Esophagus squamous epithelium (tissue), 5 donors: ENCODE results near the gene DUS2. TPM values are rescaled to one million over a fixed set of nuclear protein-coding genes. Genes with fewer than 3 reads are reported as not detected.
"Not testable (repeated sequence)": the region's sequence is repeated elsewhere in the genome, so short reads cannot be mapped to it uniquely, and the experiment has no call there.

Source experiments
- DNase-seq: peaks from one replicate; lab custom pipeline; 2025; lab: John Stamatoyannopoulos, UW
- H3K27ac ChIP-seq, 4 donors: fragments of 200-600 bp; sonication (generic); one replicate each; pipeline ENCODE4 v1.5.1; 2016 to 2019; ENCODE audit warnings: mild to moderate bottlenecking in 1 of 4
- H3K27me3 ChIP-seq, 4 donors: fragments of 200-600 bp; sonication (generic); 1 replicate in 3 of 4; 2 replicates in 1 of 4; pipeline versions ENCODE4 v1.5.1 to v1.6.0; 2017 to 2021; ENCODE audit warnings: antibody characterized with exemption in 1 of 4
- H3K36me3 ChIP-seq, 3 donors: fragments of 200-600 bp; sonication (generic); one replicate each; pipeline ENCODE4 v1.5.1; 2016 to 2019
- H3K4me1 ChIP-seq, 3 donors: fragments of 200-600 bp; sonication (generic); one replicate each; pipeline ENCODE4 v1.5.1; 2017 to 2019
- H3K4me3 ChIP-seq, 4 donors: fragments of 200-600 bp; sonication (generic); 1 replicate in 3 of 4; 2 replicates in 1 of 4; pipeline ENCODE4 v1.5.1; 2016 to 2019; ENCODE audit warnings: mild to moderate bottlenecking in 2 of 4, moderate library complexity in 1 of 4
- H3K9me3 ChIP-seq, 3 donors: fragments of 200-600 bp; sonication (generic); one replicate each; pipeline ENCODE4 v1.5.1; 2016 to 2019
- CTCF ChIP-seq, 6 experiments: fragments of 450-650 bp in 4 of 6; fragments of 200-600 bp in 2 of 6; sonication (generic) in 2 of 6; IDR thresholded peaks; one replicate each; pipeline ENCODE4 v1.5.1; 2016 to 2019; ENCODE audit warnings: antibody characterized with exemption in 6 of 6, mild to moderate bottlenecking in 4 of 6, moderate library complexity in 4 of 6
- POLR2A ChIP-seq, 4 donors: fragments of 450-650 bp; IDR thresholded peaks; one replicate each; pipeline ENCODE4 v1.6.1; 2017; ENCODE audit warnings: antibody characterized with exemption in 4 of 4, mild to moderate bottlenecking in 4 of 4, moderate library complexity in 3 of 4
- WGBS, 2 donors: methylation state at CpG; one replicate each; pipeline ENCODE4 v1.1.5; 2018; 5-methylcytosine and 5-hydroxymethylcytosine counted together
- intact Hi-C: fragments of 100-400 bp; cut with DNase I; formaldehyde crosslinking; loops from one replicate; pipeline ENCODE4 v1.15.0; 2022
- total RNA-seq, 4 donors: library from RNA; depleted of rRNA; stranded (reverse); fragments of >200 nt; gene quantifications; one replicate each; pipeline ENCODE4 v1.1.0, GENCODE V29; 2016
- donor health status: DM: yes; HTN: yes; CAD: no.

The DUS2 gene
- total RNA-seq, 4 donors from 2014 or later: 9.9 to 26.1 (median 14.7) TPM

- H3K9me3 ChIP-seq, H3K27me3 ChIP-seq, H3K36me3 ChIP-seq, intact Hi-C loops, DNase-seq: not testable (repeated sequence)
- 69 to 78% methylated on average over 9 of the region's 18 CpGs for WGBS, 2 donors
- TF ChIP-seq POLR2A (IDR thresholded peaks at IDR 0.05): peak in 1 of 4 donors; percentile 33
- H3K4me3 ChIP-seq: peak within 1 kb of the TSS in 2 of 4 donors; percentile 18 to 39
- peak within 1 kb of the TSS in 3 of 4 donors; percentile 38 to 68 (median 56) for H3K27ac ChIP-seq
- peaks cover 0 to 11% (median 0%) of the 10 kb centered on the region in 3 donors for H3K4me1 ChIP-seq
Observed at GRCh38 chr16:67998779-67999688, 24.1 kb upstream of the DUS2 start, which contains the start of gene DPEP2. Gene DPEP2 (minus strand): TSS chr16:67999484. CDS start chr16:67993212, 6,272 bp downstream.

GRCh38 chr16:67999985-68000384 is 23.1 kb upstream of the DUS2 start:
- TF ChIP-seq POLR2A (IDR thresholded peaks at IDR 0.05) (no peak), CTCF (IDR thresholded peaks at IDR 0.05) (no peak)
- peaks cover under 1 to 17% (median 5%) of the 10 kb centered on the region in 3 donors for H3K4me1 ChIP-seq
- 51 to 63% methylated on average over 2 of the region's 2 CpGs for WGBS, 2 donors
- H3K27ac ChIP-seq: peak overlapping the region in 3 of 4 donors; percentile 38 to 68 (median 56)
- no peaks in the 10 kb centered on the region for H3K9me3 ChIP-seq
- no peaks in the 10 kb centered on the region for H3K27me3 ChIP-seq
- H3K4me3 ChIP-seq: no peak overlapping the region
- intact Hi-C loops: no loop called here
- H3K36me3 ChIP-seq: no peaks in the 10 kb centered on the region
- no peak for DNase-seq

- WGBS, 2 donors: 43 to 47% methylated on average over 2 of the region's 3 CpGs
- Histone ChIP-seq H3K4me3 (no peak overlapping the region), H3K4me1 (peaks cover 6 to 22% (median 10%) of the 10 kb centered on the region in 3 donors), H3K27ac (peak overlapping the region in 2 of 4 donors; percentile 56 to 68), H3K9me3 (no peaks in the 10 kb centered on the region), H3K27me3 (no peaks in the 10 kb centered on the region), H3K36me3 (no peaks in the 10 kb centered on the region)
- peak in 1 of 4 donors; percentile 10 for TF ChIP-seq POLR2A (IDR thresholded peaks at IDR 0.05)
- no peak for TF ChIP-seq CTCF (IDR thresholded peaks at IDR 0.05)
- DNase-seq: no peak
- intact Hi-C loops: no loop called here
Observed at GRCh38 chr16:68000450-68000849, 22.6 kb upstream of the DUS2 start.

- intact Hi-C loops: no loop called here
- no peak overlapping the region for H3K27ac ChIP-seq
- peaks cover 12 to 37% (median 22%) of the 10 kb centered on the region in 3 donors for H3K4me1 ChIP-seq
- TF ChIP-seq POLR2A (IDR thresholded peaks at IDR 0.05) (no peak), CTCF (IDR thresholded peaks at IDR 0.05) (no peak)
- no peak for DNase-seq
- no peak overlapping the region for H3K4me3 ChIP-seq
- no peaks in the 10 kb centered on the region for H3K36me3 ChIP-seq
- 86 to 91% methylated on average over 4 of the region's 4 CpGs for WGBS, 2 donors
- H3K27me3 ChIP-seq: no peaks in the 10 kb centered on the region
- no peaks in the 10 kb centered on the region for H3K9me3 ChIP-seq
Observed at GRCh38 chr16:68003031-68003430, 20.1 kb upstream of the DUS2 start.

GRCh38 chr16:68005211-68005610 is 17.9 kb upstream of the DUS2 start:
- H3K36me3 ChIP-seq: no peaks in the 10 kb centered on the region
- WGBS, 2 donors: 81 to 91% methylated on average over 7 to 9 of the region's 9 CpGs
- intact Hi-C loops: no loop called here

More at GRCh38 chr16:68005211-68005610, 17.9 kb upstream of the DUS2 start:
- H3K27me3 ChIP-seq: no peaks in the 10 kb centered on the region
- TF ChIP-seq POLR2A (IDR thresholded peaks at IDR 0.05) (no peak), CTCF (IDR thresholded peaks at IDR 0.05) (no peak)
- no peaks in the 10 kb centered on the region for H3K9me3 ChIP-seq
- no peak for DNase-seq
- peak overlapping the region; percentile 88 to 92 (median 91) for H3K27ac ChIP-seq
- H3K4me3 ChIP-seq: no peak overlapping the region
- peaks cover 12 to 28% (median 22%) of the 10 kb centered on the region in 3 donors for H3K4me1 ChIP-seq
